ENCODE data around the gene PSMD11.

The PSMD11 gene

DNA sequence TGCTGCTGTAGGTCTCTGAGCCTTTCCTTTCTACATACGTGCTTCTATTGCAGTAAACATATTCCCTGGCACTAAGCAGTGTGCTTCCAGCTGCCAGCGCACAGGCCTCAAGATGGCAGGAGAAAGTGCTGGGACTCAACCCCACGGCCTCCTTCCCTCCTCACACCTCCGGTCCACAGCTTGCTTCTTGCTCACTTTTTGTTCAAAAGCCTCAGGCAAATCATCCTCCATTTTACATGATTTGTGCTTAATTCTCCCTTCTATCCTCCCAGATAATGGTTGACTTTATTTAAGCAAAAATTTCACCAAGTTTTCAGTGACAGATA, 47.9 kb downstream of the PSMD11 start:
- no peak for DNase-seq

DNA sequence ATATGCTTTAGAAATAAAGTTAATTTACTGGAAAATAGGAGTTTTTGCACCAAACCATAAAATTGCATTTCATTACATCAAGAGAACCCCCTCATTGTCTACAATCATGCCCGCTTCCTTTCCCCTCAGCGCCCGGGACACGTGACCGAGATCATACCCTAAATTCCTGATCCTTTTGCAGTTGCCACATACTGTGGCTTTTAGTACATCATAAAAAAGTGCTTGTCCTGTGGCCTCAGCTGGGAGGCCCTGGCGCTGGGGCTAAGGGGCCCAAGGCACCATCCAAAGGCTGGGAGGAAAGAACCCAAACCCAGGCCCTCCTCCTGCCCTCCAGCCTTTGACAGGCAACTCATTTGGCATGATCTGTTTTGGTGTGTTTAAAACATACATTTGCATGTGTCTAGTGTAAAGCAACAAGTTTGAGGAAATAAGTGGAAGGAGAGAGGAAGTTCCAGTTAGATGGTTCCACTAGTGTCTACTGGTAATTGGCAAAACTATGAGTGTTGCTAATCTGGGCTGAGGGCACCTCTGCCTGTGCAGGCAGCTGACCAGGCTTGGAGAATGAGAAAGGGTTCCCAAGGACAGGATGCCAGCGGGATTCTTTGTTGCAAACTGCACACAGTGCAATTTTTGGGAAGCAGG, 48.5 kb downstream of the PSMD11 start:
- no peak for DNase-seq

DNA sequence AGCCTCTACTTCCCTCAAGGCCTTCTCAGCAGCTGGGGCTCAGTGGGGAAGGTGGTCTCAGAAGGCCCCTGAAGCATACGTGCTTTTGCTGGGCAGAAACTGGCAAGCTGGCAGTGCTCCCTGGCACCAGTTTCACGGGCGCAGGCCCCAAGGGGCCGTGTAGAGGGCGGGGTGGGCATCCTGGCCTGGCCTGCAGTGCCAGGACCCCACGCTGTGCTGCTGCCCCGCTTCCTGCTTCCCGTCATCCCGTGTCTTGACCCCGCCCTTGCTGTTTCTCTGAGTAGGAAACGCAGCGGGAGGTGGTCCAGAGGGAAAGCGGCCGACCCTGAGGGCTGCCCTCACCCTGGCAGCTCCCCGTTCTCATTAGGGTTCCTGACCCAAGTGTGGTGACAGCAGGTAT, 49.3 kb downstream of the PSMD11 start:
- DNase-seq = no peak

DNA sequence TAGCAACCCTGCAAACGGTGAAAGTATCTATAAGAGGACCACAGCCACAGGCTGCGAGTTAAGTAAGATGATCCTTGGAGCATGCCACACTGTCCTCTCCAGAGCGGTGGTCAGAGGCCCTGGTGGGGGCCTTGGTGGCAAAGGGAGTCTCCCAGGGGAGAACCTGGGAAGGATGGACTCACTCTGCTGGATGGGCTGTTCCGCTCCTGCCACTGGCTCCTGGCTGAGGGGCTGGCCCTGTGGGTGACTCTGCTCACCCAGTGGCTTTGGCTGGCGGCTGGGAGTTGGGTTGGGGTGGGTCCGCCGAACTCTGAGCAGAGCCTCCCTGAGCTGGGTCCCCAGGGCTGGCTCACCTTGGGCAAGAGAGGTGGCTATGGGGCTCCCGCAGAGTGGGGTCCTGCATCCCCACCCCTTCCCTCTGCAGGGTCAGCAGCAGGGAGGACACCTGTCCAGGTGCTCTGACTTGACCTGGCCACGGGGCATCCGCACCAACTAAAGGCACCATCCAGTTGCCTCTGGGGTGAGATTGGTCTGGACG, 49.7 kb downstream of the PSMD11 start:
- DNase-seq = no peak

DNA sequence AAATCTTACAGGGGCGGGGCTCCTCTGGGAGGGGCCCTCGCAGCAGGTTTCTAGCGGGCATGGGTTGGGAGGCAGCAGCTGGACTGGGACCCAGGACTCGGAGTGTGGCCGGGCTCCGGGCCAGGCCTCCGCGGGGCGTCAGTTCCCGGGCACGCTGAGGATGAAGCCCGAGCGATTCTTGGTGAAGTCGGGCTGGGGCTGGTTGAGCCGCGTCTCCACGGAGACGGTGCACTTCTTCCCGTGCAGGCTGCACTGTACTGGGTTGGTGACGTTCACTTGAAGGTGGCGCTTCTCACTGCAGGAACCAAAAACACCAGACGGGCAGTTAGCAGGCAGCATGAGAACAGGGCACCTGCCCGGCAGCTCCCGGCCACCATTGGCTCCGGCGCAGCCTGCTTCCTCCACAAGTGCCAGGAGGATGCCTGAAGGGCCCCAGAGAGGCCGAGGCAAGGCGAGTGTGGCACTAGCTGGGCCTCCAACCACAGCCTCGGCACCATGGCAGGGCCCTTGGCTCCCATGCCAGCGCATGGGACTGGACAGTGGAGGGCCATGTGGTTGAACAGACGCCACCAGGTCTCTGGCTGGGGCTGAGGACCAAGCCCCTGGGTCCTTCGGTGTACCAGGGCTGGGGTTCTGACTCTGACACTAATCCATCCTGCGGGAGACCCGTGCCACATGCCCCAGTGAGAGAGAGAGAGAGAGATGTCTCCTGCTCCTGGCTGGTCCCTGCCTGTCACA, 50.5 kb downstream of the PSMD11 start:
- DNase-seq = no peak

DNA sequence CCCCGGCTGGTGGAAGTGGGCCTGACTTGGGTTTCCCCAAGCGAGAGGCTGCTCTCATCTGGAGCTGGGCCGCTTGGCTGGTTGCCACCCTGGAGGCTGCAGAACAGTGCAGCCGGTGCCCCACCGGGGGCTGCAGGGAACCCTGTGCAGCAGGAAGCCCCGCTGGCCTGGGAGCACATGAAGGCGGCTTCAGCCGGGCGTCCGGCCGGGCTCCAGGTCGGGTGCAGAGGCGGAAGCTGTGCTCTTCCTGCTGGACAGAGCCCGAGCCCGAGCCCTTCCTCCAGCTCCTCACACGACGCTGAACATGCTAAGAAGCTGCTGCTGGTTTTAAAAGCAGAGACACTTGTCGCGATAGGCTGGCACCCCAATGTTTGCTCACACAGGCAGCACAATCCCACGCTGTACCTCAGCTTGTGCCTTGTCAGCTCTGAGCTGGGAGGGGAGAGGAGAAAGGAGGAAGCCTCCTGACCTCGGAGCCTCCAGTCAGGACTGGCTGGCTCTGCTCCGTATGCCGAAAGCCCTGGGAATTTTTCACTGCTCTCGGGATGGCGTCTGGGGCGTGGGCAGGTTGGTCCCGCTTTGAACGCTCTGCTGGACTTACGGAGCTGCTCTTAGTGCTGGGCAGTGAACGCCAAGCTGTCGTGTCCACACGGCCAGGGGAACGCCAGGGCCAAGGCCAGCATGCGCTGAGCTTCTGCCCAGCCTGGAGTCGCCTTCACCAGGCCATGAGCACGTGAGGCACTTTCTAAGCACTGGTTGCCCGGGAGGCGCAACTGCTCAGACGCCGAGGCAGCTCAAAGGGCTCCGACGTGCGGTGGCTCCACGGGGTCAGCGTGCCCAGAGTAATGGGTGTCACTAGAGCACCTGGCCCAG, 51.3 kb downstream of the PSMD11 start:
- no peak for DNase-seq

DNA sequence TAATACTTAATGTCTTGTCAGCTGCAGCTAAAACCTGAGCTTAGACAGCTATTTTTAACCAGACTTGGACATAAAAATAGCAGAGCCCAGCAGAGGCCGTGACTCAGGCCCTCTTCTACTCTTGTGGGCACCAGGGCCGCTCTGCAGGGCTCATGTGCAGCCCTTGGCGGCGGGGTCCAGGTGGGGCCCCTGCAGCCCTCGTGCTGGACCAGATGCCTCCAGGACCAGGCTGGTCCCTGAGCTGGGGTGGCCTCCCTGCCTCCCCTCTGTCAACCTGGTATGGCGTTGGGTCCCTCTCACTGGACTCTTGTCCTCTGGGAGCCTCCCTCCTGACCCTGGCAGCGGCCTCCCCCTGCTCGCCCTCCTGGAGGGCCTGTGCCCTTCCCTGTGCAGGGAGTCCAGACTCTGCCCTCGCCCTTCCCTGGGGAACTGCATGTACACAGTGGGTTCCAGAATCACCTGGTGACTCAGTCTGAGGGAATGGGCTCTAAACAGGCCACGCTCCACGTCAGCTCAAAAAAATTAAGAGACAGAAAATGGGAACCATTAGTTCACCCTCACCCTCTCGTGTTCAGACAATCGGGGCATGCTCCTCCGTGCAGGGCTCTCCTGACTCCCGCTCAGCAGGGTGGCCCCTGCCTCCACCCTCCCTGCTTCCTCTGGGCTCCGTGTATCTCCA, 52.2 kb downstream of the PSMD11 start:
- no peak for DNase-seq

DNA sequence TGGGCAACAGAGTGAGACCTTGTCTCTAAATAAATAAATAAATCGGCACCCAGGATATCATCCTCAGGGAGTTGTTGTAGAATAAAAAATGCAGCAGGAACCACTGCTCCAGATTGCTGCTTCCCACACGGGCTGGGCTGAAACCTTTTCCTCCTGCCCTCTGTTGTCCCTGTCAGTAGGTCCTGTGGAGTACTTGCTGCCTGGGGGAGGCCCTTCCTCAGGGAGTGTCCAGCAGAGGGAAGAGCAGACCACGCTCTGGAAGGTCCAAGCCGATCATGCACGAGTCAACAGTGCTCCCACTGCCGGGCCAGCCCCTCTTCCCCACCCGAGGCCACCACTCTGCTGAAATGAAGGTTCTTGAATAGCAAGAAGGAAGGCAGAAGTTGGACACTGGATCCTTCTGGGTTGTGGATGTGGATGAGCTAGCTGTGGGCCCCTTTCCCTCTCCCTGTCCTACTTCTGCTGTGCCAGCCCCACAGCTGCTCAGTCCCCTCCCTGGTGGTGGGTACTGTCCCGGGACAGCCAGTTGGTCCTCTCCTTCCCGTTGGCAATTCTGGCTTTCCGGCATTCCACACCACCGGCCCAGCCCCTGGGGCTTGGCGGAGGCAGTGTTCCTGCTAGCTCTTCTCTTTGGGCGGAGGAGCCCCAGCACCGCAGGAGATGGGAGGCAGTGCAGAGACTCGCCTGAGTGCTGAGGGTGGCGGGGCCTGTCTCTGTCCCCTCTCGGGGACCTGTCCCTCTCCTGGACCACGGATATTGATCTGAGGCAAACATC, 53.3 kb downstream of the PSMD11 start:
- no peak for DNase-seq

DNA sequence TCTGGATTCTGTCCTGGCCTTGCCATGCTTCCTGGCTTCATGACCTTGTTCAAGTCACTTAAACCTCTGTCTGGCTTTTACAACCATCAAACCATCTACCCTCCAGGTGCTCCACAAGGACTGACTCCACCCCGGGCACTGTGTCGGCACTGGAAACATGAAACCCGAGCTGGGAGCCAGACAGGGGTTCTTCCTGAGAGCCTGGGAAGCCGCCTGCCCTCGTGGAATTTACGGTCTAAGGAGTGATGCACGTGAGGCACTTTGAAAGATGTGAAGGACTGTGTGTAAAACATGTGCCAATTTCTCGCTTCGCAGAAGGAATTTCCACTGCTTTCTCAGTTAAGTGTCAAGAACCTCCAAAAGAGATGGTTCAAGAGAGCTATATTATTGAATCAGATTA, 54.1 kb downstream of the PSMD11 start:
- no peak for DNase-seq

DNA sequence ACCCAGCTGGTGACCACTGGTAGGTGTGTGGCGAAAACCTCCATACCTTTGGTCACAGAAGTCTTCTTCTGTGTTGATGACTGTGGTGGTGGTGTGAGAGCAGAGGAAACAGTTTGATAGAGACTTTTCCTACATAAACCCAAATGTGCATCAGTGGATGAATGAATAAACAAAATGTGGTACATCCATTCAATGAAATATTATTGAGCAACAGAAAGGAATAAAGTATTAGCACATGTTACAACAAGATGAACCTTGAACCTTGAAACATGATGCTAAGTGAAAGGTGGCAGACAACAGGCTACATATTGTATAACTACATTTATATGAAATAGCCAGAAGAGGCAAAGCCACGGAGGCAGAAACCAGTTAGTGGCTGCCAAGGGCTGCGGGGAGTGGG, 57.7 kb downstream of the PSMD11 start:
- DNase-seq = no peak

DNA sequence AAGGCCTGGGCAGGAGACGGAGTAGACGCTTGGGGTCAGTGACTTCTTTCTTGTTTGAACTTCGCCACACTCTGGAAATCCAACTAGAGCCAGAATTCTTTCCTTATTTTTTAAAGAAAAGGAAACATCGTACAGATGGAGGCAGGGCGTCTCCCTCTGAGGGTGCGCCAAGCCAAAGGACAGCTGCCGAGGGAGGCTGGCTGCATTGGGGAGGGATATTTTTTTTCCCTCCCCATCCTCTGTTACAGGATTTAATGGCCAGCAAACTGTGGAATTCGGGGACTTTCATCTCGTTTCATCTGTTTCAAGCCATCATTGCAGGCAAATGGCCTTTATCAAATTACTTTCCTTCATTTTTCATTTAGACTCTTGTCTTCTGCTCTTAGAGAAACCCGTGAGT, 58.4 kb downstream of the PSMD11 start:
- DNase-seq = no peak

DNA sequence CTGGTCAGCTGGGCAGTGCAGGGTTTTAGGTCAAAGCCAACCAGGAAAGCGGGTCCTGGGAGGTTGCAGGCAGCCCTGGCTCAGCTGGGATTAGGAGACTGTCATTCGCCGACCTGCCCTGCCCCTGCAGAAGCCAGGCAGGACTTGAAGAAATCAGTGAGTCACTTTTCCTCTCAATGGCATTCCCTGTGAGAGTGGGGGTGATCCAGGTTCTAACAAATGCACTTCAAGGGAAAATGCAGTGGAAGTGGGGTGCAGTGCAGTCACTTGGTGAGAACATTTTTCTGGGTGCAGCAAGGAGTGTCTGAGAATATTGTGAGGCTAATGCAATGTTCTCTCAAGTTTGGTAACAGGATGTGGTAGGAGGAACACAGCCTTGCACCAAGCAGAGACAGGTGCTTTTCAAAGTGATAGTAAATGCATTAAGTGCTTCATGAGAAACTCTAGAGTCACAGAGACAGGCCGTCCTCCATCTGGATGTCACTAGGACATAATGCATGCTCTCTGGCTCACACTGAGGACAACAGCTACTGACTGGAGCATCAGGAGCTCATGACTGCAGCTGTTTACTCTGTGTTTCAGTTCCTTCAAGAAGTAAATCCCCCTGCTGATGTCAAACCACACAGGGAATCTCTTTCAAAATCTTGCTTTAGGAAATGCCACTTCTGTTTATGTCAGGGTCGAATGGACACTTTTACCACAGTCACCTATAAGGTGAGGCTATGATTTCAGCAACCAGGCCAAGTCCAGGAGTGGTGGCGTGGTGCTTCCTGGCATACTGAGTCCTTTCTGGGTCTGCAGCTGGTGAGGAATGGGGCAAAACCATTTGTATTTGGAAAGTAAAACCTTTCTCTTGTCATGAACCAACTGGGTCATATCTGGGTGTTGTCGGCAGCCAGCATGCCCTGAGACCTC, 59.2 kb downstream of the PSMD11 start:
- DNase-seq = no peak

DNA sequence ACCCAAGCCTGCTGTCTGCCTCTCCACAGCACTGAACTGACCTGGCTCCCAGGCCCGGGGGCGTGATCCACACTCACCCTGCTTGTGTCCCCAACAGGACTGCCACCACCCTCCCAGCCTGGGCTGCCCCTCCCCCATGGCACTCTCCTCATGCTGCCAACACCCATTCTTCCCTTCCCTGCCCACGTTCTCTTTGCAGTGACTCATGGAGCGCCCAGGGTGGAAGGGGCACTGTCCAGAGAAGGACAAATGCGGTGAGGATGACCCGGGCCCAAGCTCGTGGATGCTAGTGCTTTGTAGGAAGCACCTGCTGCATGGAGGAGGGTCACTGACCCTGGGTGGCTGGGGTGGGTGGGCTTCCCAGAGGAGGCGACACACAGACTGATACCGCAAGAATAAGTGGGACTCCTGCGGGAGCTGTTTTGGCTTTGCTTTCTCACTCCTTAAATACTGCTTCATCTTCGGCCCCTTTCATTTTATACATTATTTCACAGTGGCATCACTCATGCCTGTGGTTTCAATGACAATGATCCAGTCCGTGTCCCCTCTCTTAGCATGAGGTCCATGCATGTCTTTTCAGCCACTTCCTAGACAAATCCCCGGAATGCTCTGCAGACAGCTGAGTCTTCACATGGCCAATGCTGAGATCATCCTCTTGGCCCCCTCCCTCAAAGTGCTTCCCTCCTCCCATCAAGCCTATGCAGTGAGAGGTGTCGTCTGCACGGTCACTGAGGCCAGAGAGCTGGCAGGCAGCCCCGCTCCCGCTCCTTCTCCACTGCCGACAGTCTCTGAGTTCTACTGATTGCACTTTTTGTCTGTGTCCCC, 60.1 kb downstream of the PSMD11 start:
- no peak for DNase-seq

DNA sequence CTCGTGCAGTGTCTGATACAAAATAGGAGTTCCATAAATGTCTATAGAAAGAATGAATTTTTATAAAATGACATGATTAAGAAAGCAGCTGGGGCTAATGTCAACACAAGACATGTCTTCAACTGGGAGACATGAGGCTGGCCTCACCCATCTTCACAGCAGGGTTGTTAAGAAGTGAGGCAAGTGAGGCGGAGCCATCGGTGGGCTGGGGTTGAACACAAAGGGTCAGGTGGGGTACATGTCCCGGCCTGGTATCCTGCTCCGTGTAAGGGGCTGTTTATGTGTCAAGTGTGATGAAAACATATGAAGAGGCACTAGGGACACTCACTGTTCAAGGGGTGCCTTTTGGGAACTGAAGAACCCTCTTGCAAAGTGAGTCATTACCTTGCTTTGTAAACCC, 64.6 kb downstream of the PSMD11 start:
- no peak for DNase-seq

DNA sequence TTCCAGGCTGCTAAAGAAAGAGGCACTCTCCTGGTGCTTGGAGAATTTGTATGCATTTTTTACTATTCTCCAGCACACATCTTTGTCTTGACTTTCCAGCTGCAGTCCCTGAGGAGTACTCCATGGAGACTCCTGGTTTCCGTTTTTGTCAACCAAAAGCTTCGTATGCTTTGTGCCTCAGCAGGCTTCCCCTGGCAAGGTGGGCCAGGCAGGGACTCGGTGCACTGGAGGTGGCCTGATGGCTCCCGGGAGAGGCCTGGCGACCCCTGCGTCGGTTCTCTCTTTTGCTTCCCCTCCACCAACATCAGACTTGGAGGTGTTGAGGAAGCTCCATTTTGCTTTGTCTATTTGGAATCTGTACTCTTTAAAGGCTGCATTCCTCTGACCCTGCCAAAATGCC, 66.2 kb downstream of the PSMD11 start:
- DNase-seq = no peak

DNA sequence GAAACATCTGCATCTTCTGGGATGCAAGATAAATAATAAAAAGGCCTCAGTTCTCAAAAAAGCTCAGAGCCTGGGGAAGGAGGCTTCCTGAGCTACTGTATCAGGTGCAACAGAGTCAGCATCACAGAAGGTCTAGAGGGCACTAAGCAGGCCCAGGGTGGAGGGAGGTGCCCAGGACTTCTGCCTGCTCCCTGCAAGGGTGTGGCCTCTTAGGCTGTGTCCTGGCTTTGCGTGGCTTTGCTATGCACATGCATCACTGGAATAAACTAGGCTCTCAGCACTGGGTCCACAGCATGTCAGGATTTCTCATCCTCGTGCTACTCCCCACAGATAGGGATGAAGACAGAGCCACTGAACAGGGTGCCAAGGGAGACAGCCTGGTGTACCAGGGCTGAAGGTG, 68.0 kb downstream of the PSMD11 start:
- DNase-seq = no peak

DNA sequence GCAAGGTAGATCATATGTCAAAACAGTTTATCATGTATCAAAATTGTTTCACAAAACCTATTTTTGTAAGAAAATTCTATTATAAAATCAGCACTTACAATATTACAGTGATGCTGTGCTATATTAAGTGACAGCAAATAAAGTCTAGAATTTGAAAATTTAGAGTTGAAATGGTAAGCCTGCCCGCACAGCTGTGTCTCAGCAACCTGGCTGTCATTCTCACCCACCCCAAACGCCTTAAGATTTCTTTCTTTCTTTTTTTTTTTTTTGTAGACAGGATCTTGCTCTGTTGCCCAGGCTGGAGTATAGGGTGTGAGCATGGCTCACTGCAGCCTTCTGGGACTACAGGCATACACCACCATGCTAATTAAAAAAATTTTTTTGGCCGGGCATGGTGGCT, 69.3 kb downstream of the PSMD11 start:
- DNase-seq = no peak

DNA sequence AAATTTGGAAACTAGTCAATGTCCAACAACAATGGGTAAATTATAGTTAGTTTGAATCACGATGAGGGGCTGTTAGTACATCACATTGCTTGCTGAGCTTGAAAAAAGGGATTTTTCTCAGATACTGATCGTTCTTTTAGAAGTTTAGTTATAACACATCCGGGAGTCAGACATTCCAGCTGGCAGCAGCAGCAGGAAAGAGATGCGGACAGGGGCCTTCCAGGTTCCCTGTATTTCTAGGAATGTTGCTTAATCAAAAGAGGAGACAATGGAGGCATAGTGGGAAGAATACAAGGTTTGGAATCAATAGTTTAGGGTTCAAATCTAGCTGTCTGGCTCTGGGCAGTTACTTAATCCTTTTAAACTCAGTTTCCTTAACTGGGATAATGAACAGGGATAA, 70.3 kb downstream of the PSMD11 start:
- DNase-seq = no peak

DNA sequence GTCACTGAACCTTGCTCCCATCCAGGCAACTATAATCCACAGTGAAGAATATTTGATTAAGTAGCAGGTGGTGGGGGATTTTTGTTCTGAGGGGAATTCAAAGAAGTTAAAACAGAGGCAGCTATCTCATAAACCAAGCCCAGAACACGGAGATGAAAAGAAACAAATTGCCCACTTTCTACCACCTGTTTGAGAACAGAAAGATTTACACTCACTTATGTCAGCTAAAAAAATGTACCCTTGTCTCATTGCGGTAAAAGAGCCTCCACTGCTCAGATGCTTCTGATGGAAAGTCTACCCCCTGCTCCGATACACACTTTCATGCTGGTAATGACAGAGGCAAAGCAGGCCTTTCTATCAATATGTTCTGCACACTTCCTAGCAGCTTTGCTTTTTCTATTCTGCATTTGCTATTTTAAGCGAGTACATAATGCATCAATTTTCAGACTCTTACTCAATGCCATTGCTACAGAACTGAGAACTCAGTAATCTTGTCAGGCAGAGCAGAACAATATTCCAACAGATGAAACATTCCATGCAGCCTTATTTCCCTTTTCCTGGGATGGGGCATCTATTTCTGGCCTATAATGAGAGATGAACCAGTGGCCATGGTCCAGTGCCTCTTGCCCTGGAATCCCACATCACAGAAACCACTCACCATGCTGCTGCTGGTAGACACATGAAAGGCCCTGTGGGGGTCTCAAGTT, 71.5 kb downstream of the PSMD11 start:
- no peak for DNase-seq

DNA sequence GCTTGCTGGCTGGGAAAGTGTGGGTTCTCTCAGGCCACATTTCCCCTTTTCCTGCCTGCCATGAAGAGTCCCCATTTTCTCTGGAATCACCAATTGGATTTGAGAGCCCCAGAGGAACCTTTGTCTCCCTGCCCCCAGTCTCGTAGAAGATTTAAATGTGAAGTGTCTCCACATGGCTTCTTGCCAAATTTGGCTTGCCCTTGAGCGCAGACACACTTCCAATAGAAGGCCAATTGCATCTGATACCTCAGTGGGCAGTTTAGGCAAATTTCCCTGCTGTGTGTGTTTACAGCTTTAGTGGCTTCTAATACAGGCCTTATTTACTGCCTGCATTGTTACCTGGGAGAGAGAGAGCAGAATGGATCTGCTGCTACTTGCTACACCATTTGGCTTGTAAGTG, 72.1 kb downstream of the PSMD11 start:
- DNase-seq = no peak
